ENCODE data around the gene SEPTIN5.

DNA sequence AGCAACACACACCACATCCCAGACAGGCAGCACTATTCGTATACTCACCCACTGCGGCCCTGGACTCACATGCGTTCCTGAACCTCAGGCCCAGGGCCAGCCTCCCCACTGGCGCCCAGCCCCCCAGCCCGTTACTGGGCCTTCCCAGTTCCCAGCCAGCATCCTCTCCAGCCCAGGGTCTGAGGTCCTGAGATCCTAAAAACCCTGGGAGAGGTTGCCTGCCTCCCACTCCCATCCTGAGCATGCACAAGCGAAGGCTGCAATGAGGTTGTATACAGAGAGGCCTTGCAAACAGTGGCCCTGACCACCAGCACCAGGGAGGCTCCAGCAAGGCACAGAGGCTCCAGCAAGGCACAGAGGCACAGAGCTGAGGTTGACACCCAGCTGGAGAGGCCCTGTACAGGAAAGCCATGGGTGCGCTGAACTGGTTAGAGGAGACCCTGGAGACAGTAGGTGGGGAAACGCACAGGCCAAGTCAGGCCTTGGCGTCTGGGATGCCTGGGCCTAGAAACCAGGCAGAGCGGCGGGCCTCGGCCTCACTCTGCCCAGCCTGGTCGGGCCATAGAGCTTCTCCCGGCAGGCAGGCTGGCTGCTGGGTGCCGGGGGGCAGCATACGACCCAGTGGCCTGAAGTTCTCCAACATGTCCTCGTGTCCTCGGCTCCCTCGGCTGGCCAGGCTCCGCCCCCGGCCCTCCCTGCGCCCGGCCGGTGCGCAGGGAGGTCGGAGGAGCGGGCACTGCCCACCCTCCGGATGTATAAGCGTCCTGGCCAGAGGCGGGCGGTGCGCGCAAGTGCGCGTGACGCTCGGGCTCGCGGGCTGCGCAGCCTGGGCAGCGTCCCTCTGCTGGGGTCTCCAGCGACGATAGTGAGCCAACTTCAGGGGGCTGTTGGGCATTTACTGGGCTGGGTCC lies 43.9 kb downstream of the SEPTIN5 start:
- TF ChIP-seq, protein P1, sequence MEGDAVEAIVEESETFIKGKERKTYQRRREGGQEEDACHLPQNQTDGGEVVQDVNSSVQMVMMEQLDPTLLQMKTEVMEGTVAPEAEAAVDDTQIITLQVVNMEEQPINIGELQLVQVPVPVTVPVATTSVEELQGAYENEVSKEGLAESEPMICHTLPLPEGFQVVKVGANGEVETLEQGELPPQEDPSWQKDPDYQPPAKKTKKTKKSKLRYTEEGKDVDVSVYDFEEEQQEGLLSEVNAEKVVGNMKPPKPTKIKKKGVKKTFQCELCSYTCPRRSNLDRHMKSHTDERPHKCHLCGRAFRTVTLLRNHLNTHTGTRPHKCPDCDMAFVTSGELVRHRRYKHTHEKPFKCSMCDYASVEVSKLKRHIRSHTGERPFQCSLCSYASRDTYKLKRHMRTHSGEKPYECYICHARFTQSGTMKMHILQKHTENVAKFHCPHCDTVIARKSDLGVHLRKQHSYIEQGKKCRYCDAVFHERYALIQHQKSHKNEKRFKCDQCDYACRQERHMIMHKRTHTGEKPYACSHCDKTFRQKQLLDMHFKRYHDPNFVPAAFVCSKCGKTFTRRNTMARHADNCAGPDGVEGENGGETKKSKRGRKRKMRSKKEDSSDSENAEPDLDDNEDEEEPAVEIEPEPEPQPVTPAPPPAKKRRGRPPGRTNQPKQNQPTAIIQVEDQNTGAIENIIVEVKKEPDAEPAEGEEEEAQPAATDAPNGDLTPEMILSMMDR (IDR thresholded peaks at IDR 0.05) = no peak
- TF ChIP-seq POLR2A (IDR thresholded peaks at IDR 0.05) = no peak
